HG03571 (cell line): ENCODE data around the gene COPS4.
"Not testable (repeated sequence)": the region's sequence is repeated elsewhere in the genome, so short reads cannot be mapped to it uniquely, and the experiment has no call there.

ENCODE experiments used
- ATAC-seq: cut with Tn5 transposase; IDR thresholded peaks from one replicate; pipeline ENCODE4 v1.9.1; 2021; ENCODE audit not compliant: unreplicated experiment

The COPS4 gene

DNA sequence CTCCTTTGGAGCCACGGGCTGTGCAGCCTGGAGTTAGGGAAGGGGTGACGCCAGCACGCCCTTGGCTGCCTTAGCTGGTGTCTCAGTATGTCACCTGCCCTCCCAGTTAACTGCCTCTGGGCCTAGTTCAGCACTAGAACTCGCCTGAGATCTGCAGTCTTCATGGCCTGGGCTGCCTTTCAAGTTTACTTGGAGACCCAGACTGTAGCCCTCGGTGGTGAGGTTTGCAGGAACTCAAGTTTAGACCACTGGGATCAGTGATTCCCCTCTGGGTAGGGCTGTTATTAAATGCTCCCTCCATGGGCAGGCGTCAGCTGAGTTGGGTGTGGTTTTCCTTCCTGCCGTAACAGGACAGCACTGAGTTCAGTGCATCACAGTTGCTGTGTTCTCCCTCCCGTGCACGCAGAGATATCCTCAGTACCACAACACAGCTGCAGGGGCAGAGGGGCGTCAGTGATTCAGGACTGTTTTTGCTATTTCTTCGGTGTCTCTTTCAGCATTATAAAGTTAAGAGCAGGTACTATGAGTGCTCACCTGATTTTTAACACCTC is 49.0 kb downstream of the COPS4 start:
- ATAC-seq = no peak

DNA sequence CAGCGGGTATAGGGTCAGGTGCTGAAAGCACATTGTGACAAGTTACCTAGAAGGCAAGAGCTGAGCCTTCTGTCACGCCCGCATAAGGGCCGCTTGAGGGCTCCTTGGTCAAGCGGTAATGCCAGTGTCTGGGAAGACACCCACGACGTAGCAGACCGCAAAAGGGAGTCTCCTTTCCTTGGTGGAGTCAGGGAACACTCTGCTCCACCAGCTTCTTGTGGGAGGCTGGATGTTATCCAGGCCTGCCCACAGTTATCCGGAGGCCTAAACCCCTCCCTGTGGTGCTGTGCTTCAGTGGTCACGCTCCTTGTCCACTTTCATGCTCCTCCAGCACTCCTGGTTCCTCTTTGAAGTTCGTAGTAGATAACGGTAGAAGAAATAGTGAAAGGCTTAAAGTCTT is 50.0 kb downstream of the COPS4 start:
- not testable (repeated sequence) for ATAC-seq

GRCh38 chr4:83089410-83090157 is 54.6 kb downstream of the COPS4 start:
- no peak for ATAC-seq

GRCh38 chr4:83093060-83093640 is 58.2 kb downstream of the COPS4 start:
- ATAC-seq = no peak

DNA sequence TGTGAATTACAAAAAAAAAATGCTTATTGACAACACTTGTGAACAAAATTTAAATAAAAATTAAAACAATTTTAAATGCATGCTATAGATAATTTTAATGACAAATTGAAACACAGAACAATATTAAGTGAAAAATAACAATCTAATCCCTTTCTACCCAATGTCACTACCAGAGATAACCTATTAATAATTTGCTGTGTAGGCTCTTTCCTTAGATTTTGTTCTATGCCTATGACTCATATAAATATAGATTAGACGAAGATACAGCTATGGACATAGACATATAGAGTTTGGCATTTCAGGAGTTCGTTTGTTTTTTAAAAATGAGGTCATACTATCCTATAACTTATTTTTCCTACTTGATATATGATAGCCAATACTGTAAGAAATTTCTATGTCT is 61.4 kb downstream of the COPS4 start:
- ATAC-seq = no peak

DNA sequence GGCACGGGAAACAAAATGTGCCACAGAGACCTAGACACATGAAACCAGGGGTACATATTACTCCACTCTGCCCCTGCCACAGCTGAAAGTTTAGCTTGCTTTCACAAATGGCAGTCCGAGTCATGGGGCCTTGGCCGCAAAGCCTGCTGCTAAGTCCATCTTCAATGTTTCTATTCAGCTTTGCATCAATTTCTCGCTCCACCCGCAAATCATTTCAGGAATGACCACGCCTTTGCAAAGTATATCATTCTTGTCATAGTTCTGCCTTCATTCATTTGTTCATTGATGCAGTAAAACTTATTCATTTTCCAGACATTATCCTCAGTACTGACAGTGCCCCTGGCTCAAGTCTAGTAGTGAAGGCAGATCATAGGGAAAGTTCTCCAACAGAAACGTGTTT is 70.0 kb downstream of the COPS4 start:
- ATAC-seq = no peak

DNA sequence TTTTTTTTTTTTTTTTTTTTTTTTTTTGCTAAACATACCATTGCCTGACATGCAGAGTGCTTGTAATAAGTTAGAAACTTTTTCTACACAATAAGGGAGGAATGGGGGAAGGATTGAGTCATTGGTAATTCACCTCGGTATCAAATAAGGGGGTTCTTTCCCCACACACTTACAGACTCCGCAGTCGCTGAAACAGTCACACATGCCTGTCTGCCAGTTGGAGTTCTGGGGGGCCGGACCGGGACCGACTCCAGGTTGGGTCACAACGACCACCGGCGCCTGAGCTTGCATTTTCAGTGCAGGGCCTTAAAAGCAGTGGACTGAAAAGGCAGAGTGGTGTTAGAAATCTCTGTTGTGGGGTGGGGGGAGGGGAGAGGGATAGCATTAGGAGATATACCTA is 72.6 kb downstream of the COPS4 start:
- ATAC-seq = no peak

DNA sequence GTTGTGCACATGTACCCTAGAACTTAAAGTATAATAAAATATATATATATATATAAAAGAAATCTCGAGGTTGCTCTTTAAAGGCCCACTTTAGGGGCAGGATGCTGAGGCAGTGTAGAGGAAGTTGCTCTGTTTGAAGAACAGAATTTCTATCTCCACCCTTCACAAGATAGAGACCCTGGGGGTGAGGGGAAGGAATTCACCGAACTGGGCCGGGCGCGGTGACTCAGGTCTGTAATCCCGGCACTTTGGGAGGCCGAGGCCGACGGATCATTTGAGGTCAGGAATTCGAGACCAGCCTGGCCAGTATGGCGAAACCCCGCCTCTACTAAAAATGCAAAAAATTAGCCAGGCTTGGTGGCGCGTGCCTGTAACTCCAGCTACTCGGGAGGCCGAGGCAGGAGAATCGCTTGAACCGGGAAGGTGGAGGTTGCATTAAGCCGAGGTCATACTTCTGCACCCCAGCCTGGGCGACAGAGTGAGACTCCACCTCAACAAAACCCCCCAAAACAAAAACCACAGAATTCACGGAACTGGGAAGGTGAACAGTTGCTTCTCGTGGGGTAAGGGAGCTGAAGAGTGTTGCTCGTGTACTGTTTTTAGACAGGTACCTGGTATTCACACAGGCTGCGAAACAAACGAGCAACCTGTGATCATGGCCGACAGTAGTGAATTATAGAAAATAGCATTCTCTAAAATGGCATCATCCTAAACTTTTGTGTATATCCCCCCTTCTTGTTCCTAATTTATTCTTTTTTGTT is 73.3 kb downstream of the COPS4 start:
- ATAC-seq = no peak

DNA sequence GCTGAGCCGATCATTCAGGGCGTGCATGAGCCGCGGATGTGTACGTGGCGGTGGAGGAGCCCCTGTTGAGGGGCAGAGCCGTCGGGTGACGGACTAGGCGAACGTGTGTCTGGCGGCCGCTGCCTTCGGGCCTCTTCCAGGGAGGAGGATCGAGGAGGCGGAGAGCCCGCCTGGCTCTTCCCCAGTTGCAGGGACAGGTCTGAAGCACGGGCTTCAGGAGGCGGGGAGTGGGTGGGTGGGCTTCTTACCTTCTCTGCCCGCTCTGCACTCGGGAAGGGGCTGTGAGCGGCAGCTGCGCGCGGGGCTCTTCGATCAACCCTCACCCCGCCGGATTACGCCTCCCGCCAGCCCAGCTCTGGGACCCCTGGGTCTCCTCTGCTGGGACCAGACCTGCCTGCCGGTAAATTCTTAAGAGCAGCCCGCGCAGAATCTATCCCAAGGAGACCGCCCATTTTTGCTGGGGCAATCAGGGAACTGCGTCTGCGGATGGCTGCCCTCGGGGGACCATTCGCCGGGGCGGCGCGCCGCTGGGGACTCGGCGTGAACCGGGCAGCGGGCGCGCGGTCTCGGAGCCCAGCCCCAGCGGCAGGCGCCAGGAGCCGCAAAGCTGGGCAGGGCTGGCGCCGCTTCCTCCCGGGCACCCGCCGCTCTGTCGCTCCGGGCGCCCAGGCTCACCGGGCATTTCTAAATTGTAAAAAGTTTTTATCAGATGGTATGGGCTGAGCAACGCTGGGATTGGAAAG is 74.7 kb downstream of the COPS4 start:
- peak; percentile 14 for ATAC-seq

- peak; percentile 62 for ATAC-seq
Measured at GRCh38 chr4:83110223-83110945, 75.4 kb downstream of the COPS4 start.

DNA sequence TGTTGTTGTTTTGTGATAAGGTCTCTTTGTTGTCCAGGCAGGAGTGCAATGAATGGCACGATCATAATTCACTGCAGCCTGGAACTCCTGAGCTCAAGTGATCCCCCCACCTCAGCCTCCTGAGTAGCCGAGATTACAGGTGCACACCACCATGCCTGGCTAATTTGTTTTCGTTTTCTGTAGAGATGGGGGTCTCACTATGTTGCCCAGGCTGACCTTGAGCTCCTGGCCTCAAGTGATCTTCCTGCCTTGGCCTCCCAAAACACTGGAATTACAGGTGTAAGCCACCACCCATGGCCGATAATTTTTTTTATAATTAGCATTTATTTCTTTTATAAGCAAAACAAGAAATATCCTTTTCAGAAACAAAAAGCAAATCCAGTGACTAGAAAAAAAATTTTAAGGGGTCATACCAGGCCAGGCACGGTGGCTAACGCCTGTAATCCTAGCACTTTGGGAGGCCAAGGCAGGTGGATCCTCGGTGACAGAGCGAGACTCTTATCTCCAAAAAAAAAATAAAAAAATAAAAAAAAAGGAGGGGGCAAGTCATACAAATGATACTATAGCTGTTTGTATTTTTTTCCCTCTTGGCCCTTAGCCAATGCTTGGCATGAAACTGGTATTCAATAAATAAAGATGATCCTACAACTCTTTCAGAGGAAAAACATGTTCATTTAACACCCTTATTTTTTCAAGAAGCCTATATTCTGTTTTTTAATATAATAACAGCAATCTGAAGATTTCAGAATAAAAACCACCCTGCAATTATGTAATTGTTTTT is 76.2 kb downstream of the COPS4 start:
- ATAC-seq = no peak

- not testable (repeated sequence) for ATAC-seq
Measured at GRCh38 chr4:83111751-83112141, 76.8 kb downstream of the COPS4 start.

- ATAC-seq = peak; percentile 45
Measured at GRCh38 chr4:83112231-83112630, 77.2 kb downstream of the COPS4 start.

DNA sequence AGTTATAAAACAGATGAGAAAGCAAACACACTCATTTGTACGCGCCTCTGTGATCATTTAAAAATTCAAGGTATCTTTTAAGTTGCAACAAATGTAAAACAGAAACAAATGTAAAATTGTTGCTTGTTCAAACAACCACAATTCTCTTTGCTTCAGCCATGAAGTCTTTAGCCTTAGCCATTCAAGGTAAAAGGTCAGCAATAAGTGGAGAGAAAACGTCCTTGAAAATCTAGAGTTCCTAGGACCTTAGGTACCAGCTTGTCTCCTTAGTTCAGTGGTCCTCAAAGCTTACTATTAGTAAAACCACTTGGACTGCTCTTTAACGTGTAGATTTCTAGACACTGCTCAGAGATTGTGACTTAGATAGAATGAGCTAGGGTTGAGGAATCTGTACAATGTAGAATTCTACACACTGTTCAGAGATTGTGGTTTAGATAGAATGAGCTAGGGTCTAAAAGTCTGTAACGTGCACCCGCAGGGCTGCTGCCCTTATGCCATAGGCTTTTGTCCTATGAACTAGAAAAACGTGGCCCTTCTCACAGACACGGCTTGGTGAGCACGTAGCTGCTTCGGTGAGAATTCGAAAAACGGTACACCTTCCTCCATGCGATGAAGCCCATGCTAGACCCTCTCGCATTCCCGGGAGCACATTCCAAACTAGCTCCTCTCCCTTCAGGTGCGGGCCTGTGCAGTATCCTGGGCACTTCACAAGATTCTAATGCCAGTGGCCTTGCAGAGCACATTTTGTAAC is 77.9 kb downstream of the COPS4 start:
- no peak for ATAC-seq

- ATAC-seq = no peak
Measured at GRCh38 chr4:83113429-83113786, 78.4 kb downstream of the COPS4 start.

GRCh38 chr4:83114576-83114975 is 79.6 kb downstream of the COPS4 start, which contains the start of gene PLAC8:
TSS of gene PLAC8 (minus strand) at chr4:83114729. CDS start at chr4:83107921, 6,808 bp downstream.
- peak; percentile 40 for ATAC-seq

- no peak for ATAC-seq
Measured at GRCh38 chr4:83115000-83115399, 80.0 kb downstream of the COPS4 start.

DNA sequence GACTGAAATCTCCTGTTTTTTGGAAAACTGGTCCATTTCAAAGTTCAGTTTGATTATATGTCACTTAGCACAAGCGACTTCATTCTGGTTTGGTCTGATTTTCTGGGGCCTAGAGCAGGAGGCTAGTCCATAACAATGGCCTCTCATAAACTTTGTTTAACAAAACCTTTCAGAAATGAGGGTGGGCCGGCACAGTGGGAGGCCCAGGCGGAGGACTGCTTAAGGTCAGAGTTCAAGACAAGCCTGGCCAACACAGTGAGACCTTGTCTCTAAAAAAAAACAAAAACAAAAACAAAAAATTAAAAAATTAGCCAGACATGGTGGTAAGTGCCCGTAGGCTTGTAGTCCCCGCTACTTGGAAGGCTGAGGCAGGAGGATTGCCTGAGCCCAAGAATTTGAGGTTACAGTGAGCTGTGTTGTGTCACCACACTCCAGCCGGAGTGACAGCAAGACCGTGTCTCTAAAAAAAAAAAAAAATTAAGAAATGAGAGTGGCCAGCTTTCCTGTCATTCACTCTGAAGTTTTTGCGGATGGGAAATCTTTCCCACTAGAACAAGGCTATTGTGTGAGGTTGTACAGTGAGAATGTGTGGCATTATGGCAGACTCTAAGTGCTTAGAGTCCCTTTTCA is 80.8 kb downstream of the COPS4 start:
- ATAC-seq = no peak
